Endothelial cell of umbilical vein (primary cell): Measurements from ENCODE around the gene TRPM1. TPM values are rescaled to one million over a fixed set of nuclear protein-coding genes. Genes with fewer than 3 reads are reported as not detected.

Experiments
- BruUV-seq: library from RNA; stranded (reverse); fragments of 400-500 nt; replicated peaks from 2 replicates; lab custom pipeline; 2021; lab: Mats Ljungman, UMichigan
- CTCF ChIA-PET: fragments of 300-600, 350-600 bp; sonication (Branson Sonifier 250); formaldehyde crosslinking; loops from one replicate; lab custom pipeline; 2021; ENCODE audit warnings: antibody characterized with exemption, inconsistent platforms; lab: Charles Lee
- POLR2A ChIA-PET: fragments of 300-600, 350-600 bp; sonication (Branson Sonifier 250); formaldehyde crosslinking; loops from one replicate; lab custom pipeline; 2021; ENCODE audit warnings: antibody characterized with exemption, inconsistent platforms; lab: Charles Lee
- DNase-seq: peaks from one replicate; pipeline ENCODE4 v3.0.0-alpha.2; 2011; ENCODE audit warnings: low read depth, low spot score
- FAIRE-seq: peaks from 2 replicates; lab custom pipeline; 2011; peaks lifted over from hg19 to GRCh38; lab: Jason Lieb, UNC
- H2AFZ ChIP-seq: 2 replicates; pipeline ENCODE4 v1.6.0; 2012; ENCODE audit warnings: low read depth, low read length, control low read depth, inconsistent platforms
- H3K27ac ChIP-seq: 2 replicates; pipeline ENCODE4 v1.5.1; 2011; ENCODE audit warnings: low read depth, mild to moderate bottlenecking, control low read depth, low read length, moderate library complexity; ENCODE audit not compliant: insufficient read depth
- H3K27me3 ChIP-seq, 2 experiments: 2 replicates each; pipeline versions ENCODE4 v1.6.0 to v1.6.1; 2011; ENCODE audit warnings: low read length in 2 of 2, mixed read lengths in 1 of 2; ENCODE audit not compliant: control insufficient read depth in 2 of 2, insufficient read depth in 2 of 2
- H3K36me3 ChIP-seq, 2 experiments: 2 replicates in 1 of 2; 3 replicates in 1 of 2; pipeline ENCODE4 v1.5.1; 2011; ENCODE audit warnings: low read length in 2 of 2, mild to moderate bottlenecking in 1 of 2, moderate library complexity in 1 of 2; ENCODE audit not compliant: control insufficient read depth in 2 of 2, insufficient read depth in 2 of 2; ENCODE audit errors: extremely low read depth in 1 of 2
- H3K4me1 ChIP-seq: 3 replicates; pipeline ENCODE4 v1.5.1; 2011; ENCODE audit warnings: mild to moderate bottlenecking, low read length; ENCODE audit not compliant: control insufficient read depth, insufficient read depth; ENCODE audit errors: extremely low read depth
- H3K4me2 ChIP-seq: 2 replicates; pipeline ENCODE4 v1.6.1; 2011; ENCODE audit warnings: low read length, control low read depth, mixed read lengths; ENCODE audit not compliant: insufficient read depth
- H3K4me3 ChIP-seq, 3 experiments: fragments of 200-600 bp in 1 of 3; sonication (generic), shearing (Covaris generic) in 1 of 3; replicated peaks in 1 of 3; 2 replicates each; pipeline ENCODE4 v1.5.1; 2011 to 2016; ENCODE audit warnings: control low read depth in 3 of 3, low read length in 3 of 3, mild to moderate bottlenecking in 2 of 3, inconsistent platforms in 1 of 3, low read depth in 1 of 3, moderate library complexity in 1 of 3; ENCODE audit not compliant: insufficient read depth in 1 of 3
- H3K79me2 ChIP-seq: 2 replicates; pipeline ENCODE4 v1.6.0; 2012; ENCODE audit warnings: low read length, inconsistent platforms; ENCODE audit not compliant: control insufficient read depth, insufficient read depth
- H3K9ac ChIP-seq: replicated peaks from 2 replicates; pipeline ENCODE3; 2011; ENCODE audit warnings: low read length, control low read depth; ENCODE audit not compliant: insufficient read depth; ENCODE audit errors: extremely low read depth
- H3K9me1 ChIP-seq: replicated peaks from 3 replicates; pipeline ENCODE4 v1.6.0; 2011; ENCODE audit warnings: mild to moderate bottlenecking, low read length; ENCODE audit not compliant: control insufficient read depth, insufficient read depth; ENCODE audit errors: extremely low read depth
- H3K9me3 ChIP-seq: replicated peaks from 2 replicates; pipeline ENCODE4 v1.5.1; 2012; ENCODE audit warnings: low read length, inconsistent platforms; ENCODE audit not compliant: control insufficient read depth, insufficient read depth
- H4K20me1 ChIP-seq: replicated peaks from 2 replicates; pipeline ENCODE3; 2011; ENCODE audit warnings: mild to moderate bottlenecking, low read length; ENCODE audit not compliant: control insufficient read depth, insufficient read depth; ENCODE audit errors: extremely low read depth
- CTCF ChIP-seq, 2 donors: IDR thresholded peaks; 1 replicate in 1 of 2; 2 replicates in 1 of 2; pipeline ENCODE4 v1.5.1; 2011; ENCODE audit warnings: low read length in 2 of 2, mild to moderate bottlenecking in 2 of 2, moderate library complexity in 2 of 2, control low read depth in 1 of 2, inconsistent platforms in 1 of 2, low read depth in 1 of 2; ENCODE audit not compliant: insufficient read depth in 1 of 2; ENCODE audit errors: extremely low read depth in 1 of 2
- EZH2 ChIP-seq: IDR thresholded peaks from 2 replicates; pipeline ENCODE4 v1.6.1; 2012; ENCODE audit warnings: borderline replicate concordance, low read depth, mild to moderate bottlenecking, moderate library complexity, low read length, inconsistent platforms; ENCODE audit not compliant: severe bottlenecking
- FOS ChIP-seq: IDR thresholded peaks from 2 replicates; pipeline ENCODE4 v1.6.1; 2011; ENCODE audit warnings: mild to moderate bottlenecking, low read length, moderate library complexity, borderline replicate concordance; ENCODE audit not compliant: insufficient read depth
- GATA2 ChIP-seq: IDR thresholded peaks from 2 replicates; pipeline ENCODE4 v1.7.0; 2011; ENCODE audit warnings: low read depth, mild to moderate bottlenecking, moderate library complexity, mixed read lengths, low read length; ENCODE audit not compliant: insufficient read length, insufficient read depth
- JUN ChIP-seq: IDR thresholded peaks from 2 replicates; pipeline ENCODE4 v1.6.1; 2011; ENCODE audit warnings: borderline replicate concordance, low read depth; ENCODE audit not compliant: insufficient read length, insufficient read depth
- MAX ChIP-seq: IDR thresholded peaks from 2 replicates; pipeline ENCODE4 v1.6.1; 2011; ENCODE audit not compliant: insufficient read depth, insufficient read length
- MYC ChIP-seq: IDR thresholded peaks from one replicate; pipeline ENCODE4 v1.6.1; 2011; ENCODE audit warnings: mild to moderate bottlenecking, low read depth, low read length
- POLR2A ChIP-seq: IDR thresholded peaks from 2 replicates; pipeline ENCODE4 v1.6.1; 2012; ENCODE audit warnings: low read depth, mild to moderate bottlenecking, control low read depth, low read length
- POLR2AphosphoS5 ChIP-seq: IDR thresholded peaks from 2 replicates; pipeline ENCODE4 v1.6.1; 2012; ENCODE audit warnings: low read depth, mild to moderate bottlenecking, control low read depth, low read length, moderate library complexity; ENCODE audit not compliant: insufficient read depth
- dilution Hi-C: fragments of 300-500 bp; cut with MboI; formaldehyde crosslinking; loops from one replicate; pipeline ENCODE4 v1.15.0; 2019; ENCODE audit warnings: low sequenced_read_pairs; ENCODE audit not compliant: extremely low pct_ligation_motif_present
- intact Hi-C: fragments of 100-400 bp; cut with micrococcal nuclease; formaldehyde crosslinking; loops from one replicate; pipeline ENCODE4 v1.10.0; 2022
- polyA plus RNA-seq, 4 experiments: library from polyadenylated mRNA; depleted of rRNA in 3 of 4; stranded (reverse) in 3 of 4; unstranded in 1 of 4; fragments of >200 nt; gene quantifications; 2 replicates each; pipeline versions ENCODE4 v1.2.1 to v1.2.3, GENCODE V29; 2011 to 2012; ENCODE audit warnings: missing spikeins in 1 of 4
- total RNA-seq: library from RNA; stranded (reverse); gene quantifications from 2 replicates; pipeline ENCODE4 v1.2.3, GENCODE V29; 2021

TRPM1 gene
- total and polyA plus RNA-seq, 2 donors (not counting 3 experiments of a cell fraction or from before 2014, with no cell fraction given) = 0.19 TPM; not detected in 1

GRCh38 chr15:30990446-30991254, 110.9 kb downstream of the TRPM1 start:
- Histone ChIP-seq H2AFZ (peak overlapping the region; percentile 83), H3K9ac (peak overlapping the region; percentile 92), H4K20me1 (no peaks in the 10 kb centered on the region), H3K27ac (peak overlapping the region; percentile 88), H3K9me3 (no peaks in the 10 kb centered on the region), H3K4me1 (peaks cover 38% of the 10 kb centered on the region), H3K79me2 (peaks cover 47% of the 10 kb centered on the region), H3K9me1 (no peaks in the 10 kb centered on the region), H3K36me3 (peaks cover 6 to 8% of the 10 kb centered on the region in 2 experiments), H3K4me3 (peak overlapping the region; percentile 81 to 96 (median 91)), H3K27me3 (no peaks in the 10 kb centered on the region), H3K4me2 (peak overlapping the region; percentile 100)
- no peak for TF ChIP-seq EZH2
- no peak for TF ChIP-seq FOS
- TF ChIP-seq MAX = no peak
- TF ChIP-seq CTCF (IDR thresholded peaks at IDR 0.05; ENCODE audit: extremely low read depth in 1 of 2, insufficient read depth in 1 of 2, low read depth in 1 of 2, low read length in 2 of 2) = no peak
- no peak for TF ChIP-seq GATA2
- TF ChIP-seq POLR2A = no peak
- no peak for TF ChIP-seq POLR2AphosphoS5
- no peak for TF ChIP-seq MYC
- no peak for TF ChIP-seq JUN
- intact Hi-C loops = loop anchor here (2.0 kb wide), 2 partner anchors 32 to 90 kb away; no protein-coding TSS in a partner anchor
- peak; percentile 71 for FAIRE-seq
- BruUV-seq = TSS peak; percentile 41
- DNase-seq = peak; percentile 28
- dilution Hi-C loops = no loop called here
- ChIA-PET POLR2A (interaction anchor here (0.6 to 2.9 kb wide), 7 partner anchors 8 to 138 kb away, joined by 3 to 9 read pairs (median 6); no protein-coding TSS in a partner anchor), CTCF (interaction anchor here (1.0 to 13.6 kb wide), 7 partner anchors 13 to 138 kb away, joined by 3 to 175 read pairs (median 5); no protein-coding TSS in a partner anchor)
